WTC11 (cell line): ENCODE data around the gene PDE12. TPM values are rescaled to one million over a fixed set of nuclear protein-coding genes. Genes with fewer than 3 reads are reported as not detected.

Source experiments
- ATAC-seq: fragments of 200-7000 bp; cut with Tn5 transposase; 2 replicates; pipeline ENCODE4 v1.10.0; 2021; ENCODE audit warnings: mild to moderate bottlenecking, moderate library complexity
- CTCF ChIA-PET: fragments of 300-600 bp; sonication (Branson Sonifier 250); formaldehyde crosslinking; loops from one replicate; lab custom pipeline; 2021; ENCODE audit warnings: antibody characterized with exemption; lab: Charles Lee
- POLR2A ChIA-PET: fragments of 350-600 bp; sonication (Branson Sonifier 250); formaldehyde crosslinking; loops from one replicate; lab custom pipeline; 2021; ENCODE audit warnings: antibody characterized with exemption; lab: Charles Lee
- DNase-seq: peaks from one replicate; pipeline ENCODE4 v3.0.0; 2021; ENCODE audit warnings: low spot score
- H3K27ac Mint-ChIP-seq: 2 replicates; pipeline ENCODE4 v1.8.0; 2021; ENCODE audit warnings: mixed read lengths
- H3K27me3 Mint-ChIP-seq: 2 replicates; pipeline ENCODE4 v1.8.0; 2021; ENCODE audit warnings: low read depth, mild to moderate bottlenecking, moderate library complexity, mixed read lengths
- H3K36me3 Mint-ChIP-seq: 2 replicates; pipeline ENCODE4 v1.8.0; 2021; ENCODE audit warnings: mixed read lengths
- H3K4me1 Mint-ChIP-seq: 2 replicates; pipeline ENCODE4 v1.8.0; 2022; ENCODE audit warnings: mixed read lengths
- H3K4me3 Mint-ChIP-seq: 2 replicates; pipeline ENCODE4 v1.8.0; 2021; ENCODE audit warnings: mild to moderate bottlenecking, moderate library complexity, mixed read lengths
- H3K9me3 Mint-ChIP-seq: 2 replicates; pipeline ENCODE4 v1.8.0; 2021; ENCODE audit warnings: mixed read lengths
- FOXK1 ChIP-seq: sonication (generic); formaldehyde crosslinking; IDR thresholded peaks from 2 replicates; pipeline ENCODE4 v1.8.0; 2022; ENCODE audit warnings: mild to moderate bottlenecking, moderate library complexity, missing genetic modification reagents
- HMGA2 ChIP-seq: fragments of 250-450 bp; sonication (Bioruptor Pico); IDR thresholded peaks from 2 replicates; pipeline ENCODE4 v1.4.0; 2021; ENCODE audit warnings: mild to moderate bottlenecking, moderate library complexity
- JAZF1 ChIP-seq: fragments of 250-450 bp; sonication (Bioruptor Pico); IDR thresholded peaks from 2 replicates; pipeline ENCODE4 v1.9.0; 2021; ENCODE audit warnings: moderate library complexity, mild to moderate bottlenecking, inconsistent platforms
- JUN ChIP-seq: sonication (generic); formaldehyde crosslinking; IDR thresholded peaks from 2 replicates; pipeline ENCODE4 v1.8.0; 2023; ENCODE audit warnings: mild to moderate bottlenecking, missing genetic modification reagents
- KAT7 ChIP-seq: sonication (generic); formaldehyde crosslinking; IDR thresholded peaks from 2 replicates; pipeline ENCODE4 v1.8.1; 2023; ENCODE audit warnings: missing genetic modification reagents, mild to moderate bottlenecking, borderline replicate concordance
- MYBL2 ChIP-seq: sonication (generic); formaldehyde crosslinking; IDR thresholded peaks from 2 replicates; pipeline ENCODE4 v1.8.1; 2023; ENCODE audit warnings: mild to moderate bottlenecking, moderate library complexity, missing genetic modification reagents
- NFATC4 ChIP-seq: fragments of 250-450 bp; sonication (Bioruptor Pico); IDR thresholded peaks from 2 replicates; pipeline ENCODE4 v1.9.0; 2021; ENCODE audit warnings: mild to moderate bottlenecking
- SMAD3 ChIP-seq: sonication (generic); formaldehyde crosslinking; IDR thresholded peaks from 2 replicates; pipeline ENCODE4 v1.8.0; 2022; ENCODE audit warnings: missing genetic modification reagents, mild to moderate bottlenecking, borderline replicate concordance
- SOX15 ChIP-seq: fragments of 250-450 bp; sonication (Bioruptor Pico); IDR thresholded peaks from 2 replicates; pipeline ENCODE4 v1.9.0; 2021; ENCODE audit warnings: mild to moderate bottlenecking
- TCF7 ChIP-seq: sonication (generic); formaldehyde crosslinking; IDR thresholded peaks from 2 replicates; pipeline ENCODE4 v1.8.0; 2022; ENCODE audit warnings: mild to moderate bottlenecking, low read depth, missing genetic modification reagents, moderate library complexity
- TP53 ChIP-seq: sonication (generic); formaldehyde crosslinking; IDR thresholded peaks from 2 replicates; pipeline ENCODE4 v1.8.1; 2023; ENCODE audit warnings: mild to moderate bottlenecking, missing genetic modification reagents
- ZNF138 ChIP-seq: sonication (generic); formaldehyde crosslinking; conservative IDR thresholded peaks from 2 replicates; pipeline ENCODE4 v1.8.1; 2022; ENCODE audit warnings: mild to moderate bottlenecking, moderate library complexity, missing genetic modification reagents
- ZNF219 ChIP-seq: sonication (generic); formaldehyde crosslinking; IDR thresholded peaks from 2 replicates; pipeline ENCODE4 v1.8.0; 2023; ENCODE audit warnings: missing genetic modification reagents, mild to moderate bottlenecking, borderline replicate concordance
- ZNF232 ChIP-seq: sonication (generic); formaldehyde crosslinking; IDR thresholded peaks from 2 replicates; pipeline ENCODE4 v1.8.0; 2022; ENCODE audit warnings: mild to moderate bottlenecking, missing genetic modification reagents
- ZNF263 ChIP-seq: sonication (generic); formaldehyde crosslinking; IDR thresholded peaks from 2 replicates; pipeline ENCODE4 v1.8.1; 2022; ENCODE audit warnings: low read depth, mild to moderate bottlenecking, moderate library complexity, missing genetic modification reagents
- ZNF416 ChIP-seq: fragments of 250-450 bp; sonication (Bioruptor Pico); IDR thresholded peaks from 2 replicates; pipeline ENCODE4 v1.9.0; 2021; ENCODE audit warnings: mild to moderate bottlenecking, inconsistent platforms
- ZNF423 ChIP-seq: fragments of 250-450 bp; sonication (Bioruptor Pico); IDR thresholded peaks from 2 replicates; pipeline ENCODE4 v2.1.2; 2022; ENCODE audit warnings: mild to moderate bottlenecking, moderate library complexity
- total RNA-seq: library from RNA; stranded (reverse); gene quantifications from 3 replicates; pipeline ENCODE4 v1.2.3, GENCODE V29; 2021
- TF ChIP-seq, protein P1 (sequence below): sonication (generic); formaldehyde crosslinking; IDR thresholded peaks from 2 replicates; pipeline ENCODE4 v1.8.1; 2022; ENCODE audit warnings: missing genetic modification reagents, borderline replicate concordance
- TF ChIP-seq, protein P2 (sequence below): sonication (generic); formaldehyde crosslinking; IDR thresholded peaks from 2 replicates; pipeline ENCODE4 v1.8.1; 2023; ENCODE audit warnings: mild to moderate bottlenecking, missing genetic modification reagents, moderate library complexity
- TF ChIP-seq, protein P3 (sequence below): sonication (generic); formaldehyde crosslinking; IDR thresholded peaks from 2 replicates; pipeline ENCODE4 v1.8.1; 2023; ENCODE audit warnings: mild to moderate bottlenecking, missing genetic modification reagents, borderline replicate concordance
- TF ChIP-seq, protein P4 (sequence below): sonication (generic); formaldehyde crosslinking; conservative IDR thresholded peaks from 2 replicates; pipeline ENCODE4 v1.8.1; 2022; ENCODE audit warnings: mild to moderate bottlenecking, missing genetic modification reagents
- TF ChIP-seq, protein P5 (sequence below): sonication (generic); formaldehyde crosslinking; IDR thresholded peaks from 2 replicates; pipeline ENCODE4 v1.8.0; 2023; ENCODE audit warnings: mild to moderate bottlenecking, missing genetic modification reagents
- TF ChIP-seq, protein P6 (sequence below): sonication (generic); formaldehyde crosslinking; IDR thresholded peaks from 2 replicates; pipeline ENCODE4 v1.8.1; 2023; ENCODE audit warnings: mild to moderate bottlenecking, missing genetic modification reagents
- TF ChIP-seq, protein P7 (sequence below): sonication (generic); formaldehyde crosslinking; IDR thresholded peaks from 2 replicates; pipeline ENCODE4 v1.8.1; 2023; ENCODE audit warnings: mild to moderate bottlenecking, moderate library complexity, missing genetic modification reagents
- TF ChIP-seq, protein P8 (sequence below): sonication (generic); formaldehyde crosslinking; IDR thresholded peaks from 2 replicates; pipeline ENCODE4 v1.8.0; 2022; ENCODE audit warnings: mild to moderate bottlenecking, missing genetic modification reagents

Gene PDE12
- total RNA-seq, 1 experiment from 2014 or later: 16.4 TPM

DNA sequence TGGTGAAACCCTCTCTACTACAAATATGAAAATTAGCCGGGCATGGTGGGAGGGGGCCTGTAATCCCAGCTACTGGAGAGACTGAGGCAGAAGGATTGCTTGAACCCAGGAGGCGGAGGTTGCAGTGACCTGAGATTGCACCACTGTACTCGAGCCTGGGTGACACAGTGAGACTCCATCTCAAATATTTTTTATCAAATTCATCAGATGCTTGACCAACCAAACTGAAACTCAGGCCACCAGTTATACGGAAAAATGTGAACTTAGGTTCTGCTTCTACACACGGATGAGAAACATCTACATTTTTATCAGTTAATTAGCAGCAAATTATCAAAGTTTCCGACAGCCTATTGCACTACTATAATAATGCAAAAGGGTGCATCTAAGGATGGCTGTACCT lies 36.2 kb downstream of the PDE12 start:
- H3K36me3 Mint-ChIP-seq: peaks cover 15% of the 10 kb centered on the region
- ATAC-seq (no peak), DNase-seq (no peak)
- H3K27me3 Mint-ChIP-seq: no peaks in the 10 kb centered on the region
- POLR2A ChIA-PET: no interaction called here
- no peak for TF ChIP-seq ZNF416 (CRISPR knock-in tag)
- TF ChIP-seq, protein P1, sequence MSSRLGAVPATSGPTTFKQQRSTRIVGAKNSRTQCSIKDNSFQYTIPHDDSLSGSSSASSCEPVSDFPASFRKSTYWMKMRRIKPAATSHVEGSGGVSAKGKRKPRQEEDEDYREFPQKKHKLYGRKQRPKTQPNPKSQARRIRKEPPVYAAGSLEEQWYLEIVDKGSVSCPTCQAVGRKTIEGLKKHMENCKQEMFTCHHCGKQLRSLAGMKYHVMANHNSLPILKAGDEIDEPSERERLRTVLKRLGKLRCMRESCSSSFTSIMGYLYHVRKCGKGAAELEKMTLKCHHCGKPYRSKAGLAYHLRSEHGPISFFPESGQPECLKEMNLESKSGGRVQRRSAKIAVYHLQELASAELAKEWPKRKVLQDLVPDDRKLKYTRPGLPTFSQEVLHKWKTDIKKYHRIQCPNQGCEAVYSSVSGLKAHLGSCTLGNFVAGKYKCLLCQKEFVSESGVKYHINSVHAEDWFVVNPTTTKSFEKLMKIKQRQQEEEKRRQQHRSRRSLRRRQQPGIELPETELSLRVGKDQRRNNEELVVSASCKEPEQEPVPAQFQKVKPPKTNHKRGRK (CRISPR knock-in tag): no peak
- no peak for TF ChIP-seq MYBL2 (CRISPR knock-in tag)
- no peak for TF ChIP-seq HMGA2 (CRISPR knock-in tag)
- TF ChIP-seq JUN (CRISPR knock-in tag): no peak
- TF ChIP-seq TCF7 (CRISPR knock-in tag): no peak
- TF ChIP-seq JAZF1: no peak
- no peak for TF ChIP-seq FOXK1
- TF ChIP-seq SOX15 (CRISPR knock-in tag): no peak
- TF ChIP-seq, protein P2, sequence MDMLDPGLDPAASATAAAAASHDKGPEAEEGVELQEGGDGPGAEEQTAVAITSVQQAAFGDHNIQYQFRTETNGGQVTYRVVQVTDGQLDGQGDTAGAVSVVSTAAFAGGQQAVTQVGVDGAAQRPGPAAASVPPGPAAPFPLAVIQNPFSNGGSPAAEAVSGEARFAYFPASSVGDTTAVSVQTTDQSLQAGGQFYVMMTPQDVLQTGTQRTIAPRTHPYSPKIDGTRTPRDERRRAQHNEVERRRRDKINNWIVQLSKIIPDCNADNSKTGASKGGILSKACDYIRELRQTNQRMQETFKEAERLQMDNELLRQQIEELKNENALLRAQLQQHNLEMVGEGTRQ (CRISPR knock-in tag): no peak
- no peak for TF ChIP-seq ZNF423 (CRISPR knock-in tag)
- TF ChIP-seq, protein P3, sequence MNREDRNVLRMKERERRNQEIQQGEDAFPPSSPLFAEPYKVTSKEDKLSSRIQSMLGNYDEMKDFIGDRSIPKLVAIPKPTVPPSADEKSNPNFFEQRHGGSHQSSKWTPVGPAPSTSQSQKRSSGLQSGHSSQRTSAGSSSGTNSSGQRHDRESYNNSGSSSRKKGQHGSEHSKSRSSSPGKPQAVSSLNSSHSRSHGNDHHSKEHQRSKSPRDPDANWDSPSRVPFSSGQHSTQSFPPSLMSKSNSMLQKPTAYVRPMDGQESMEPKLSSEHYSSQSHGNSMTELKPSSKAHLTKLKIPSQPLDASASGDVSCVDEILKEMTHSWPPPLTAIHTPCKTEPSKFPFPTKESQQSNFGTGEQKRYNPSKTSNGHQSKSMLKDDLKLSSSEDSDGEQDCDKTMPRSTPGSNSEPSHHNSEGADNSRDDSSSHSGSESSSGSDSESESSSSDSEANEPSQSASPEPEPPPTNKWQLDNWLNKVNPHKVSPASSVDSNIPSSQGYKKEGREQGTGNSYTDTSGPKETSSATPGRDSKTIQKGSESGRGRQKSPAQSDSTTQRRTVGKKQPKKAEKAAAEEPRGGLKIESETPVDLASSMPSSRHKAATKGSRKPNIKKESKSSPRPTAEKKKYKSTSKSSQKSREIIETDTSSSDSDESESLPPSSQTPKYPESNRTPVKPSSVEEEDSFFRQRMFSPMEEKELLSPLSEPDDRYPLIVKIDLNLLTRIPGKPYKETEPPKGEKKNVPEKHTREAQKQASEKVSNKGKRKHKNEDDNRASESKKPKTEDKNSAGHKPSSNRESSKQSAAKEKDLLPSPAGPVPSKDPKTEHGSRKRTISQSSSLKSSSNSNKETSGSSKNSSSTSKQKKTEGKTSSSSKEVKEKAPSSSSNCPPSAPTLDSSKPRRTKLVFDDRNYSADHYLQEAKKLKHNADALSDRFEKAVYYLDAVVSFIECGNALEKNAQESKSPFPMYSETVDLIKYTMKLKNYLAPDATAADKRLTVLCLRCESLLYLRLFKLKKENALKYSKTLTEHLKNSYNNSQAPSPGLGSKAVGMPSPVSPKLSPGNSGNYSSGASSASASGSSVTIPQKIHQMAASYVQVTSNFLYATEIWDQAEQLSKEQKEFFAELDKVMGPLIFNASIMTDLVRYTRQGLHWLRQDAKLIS (CRISPR knock-in tag): no peak
- TF ChIP-seq, protein P4, sequence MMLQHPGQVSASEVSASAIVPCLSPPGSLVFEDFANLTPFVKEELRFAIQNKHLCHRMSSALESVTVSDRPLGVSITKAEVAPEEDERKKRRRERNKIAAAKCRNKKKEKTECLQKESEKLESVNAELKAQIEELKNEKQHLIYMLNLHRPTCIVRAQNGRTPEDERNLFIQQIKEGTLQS (CRISPR knock-in tag): no peak
- TF ChIP-seq NFATC4 (CRISPR knock-in tag): no peak
- no peak overlapping the region for H3K4me3 Mint-ChIP-seq
- H3K9me3 Mint-ChIP-seq: no peaks in the 10 kb centered on the region
- H3K27ac Mint-ChIP-seq: peak overlapping the region; percentile 48
- CTCF ChIA-PET: no interaction called here
- peaks cover 14% of the 10 kb centered on the region for H3K4me1 Mint-ChIP-seq

DNA sequence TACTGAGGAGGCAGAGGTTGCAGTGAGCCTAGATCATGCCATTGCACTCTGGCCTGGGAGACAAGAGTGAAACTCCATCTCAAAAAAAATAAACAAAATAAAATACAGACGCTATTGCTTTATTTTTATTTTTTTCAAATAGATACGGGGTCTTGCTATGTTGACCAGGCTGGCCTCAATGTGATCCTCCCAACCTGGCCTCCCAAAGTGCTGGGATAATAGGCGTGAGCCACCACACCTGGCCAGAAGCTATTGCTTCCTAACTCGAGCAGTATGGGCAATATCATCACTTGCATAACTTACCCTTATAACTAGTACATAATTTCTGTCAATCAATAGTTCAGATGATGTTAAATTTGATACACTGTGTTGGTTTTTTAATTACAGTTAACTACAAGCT lies 38.1 kb downstream of the PDE12 start:
- DNase-seq (no peak), ATAC-seq (no peak)
- H3K36me3 Mint-ChIP-seq: peaks cover 15% of the 10 kb centered on the region
- no peaks in the 10 kb centered on the region for H3K9me3 Mint-ChIP-seq
- peak overlapping the region; percentile 99; the same call in 1 of the 2 replicates for H3K4me3 Mint-ChIP-seq
- POLR2A ChIA-PET: no interaction called here
- no peaks in the 10 kb centered on the region for H3K27me3 Mint-ChIP-seq
- CTCF ChIA-PET: no interaction called here
- H3K4me1 Mint-ChIP-seq: peaks cover 23% of the 10 kb centered on the region
- H3K27ac Mint-ChIP-seq: no peak overlapping the region; the same call in 1 of the 2 replicates
- TF ChIP-seq, protein P5, sequence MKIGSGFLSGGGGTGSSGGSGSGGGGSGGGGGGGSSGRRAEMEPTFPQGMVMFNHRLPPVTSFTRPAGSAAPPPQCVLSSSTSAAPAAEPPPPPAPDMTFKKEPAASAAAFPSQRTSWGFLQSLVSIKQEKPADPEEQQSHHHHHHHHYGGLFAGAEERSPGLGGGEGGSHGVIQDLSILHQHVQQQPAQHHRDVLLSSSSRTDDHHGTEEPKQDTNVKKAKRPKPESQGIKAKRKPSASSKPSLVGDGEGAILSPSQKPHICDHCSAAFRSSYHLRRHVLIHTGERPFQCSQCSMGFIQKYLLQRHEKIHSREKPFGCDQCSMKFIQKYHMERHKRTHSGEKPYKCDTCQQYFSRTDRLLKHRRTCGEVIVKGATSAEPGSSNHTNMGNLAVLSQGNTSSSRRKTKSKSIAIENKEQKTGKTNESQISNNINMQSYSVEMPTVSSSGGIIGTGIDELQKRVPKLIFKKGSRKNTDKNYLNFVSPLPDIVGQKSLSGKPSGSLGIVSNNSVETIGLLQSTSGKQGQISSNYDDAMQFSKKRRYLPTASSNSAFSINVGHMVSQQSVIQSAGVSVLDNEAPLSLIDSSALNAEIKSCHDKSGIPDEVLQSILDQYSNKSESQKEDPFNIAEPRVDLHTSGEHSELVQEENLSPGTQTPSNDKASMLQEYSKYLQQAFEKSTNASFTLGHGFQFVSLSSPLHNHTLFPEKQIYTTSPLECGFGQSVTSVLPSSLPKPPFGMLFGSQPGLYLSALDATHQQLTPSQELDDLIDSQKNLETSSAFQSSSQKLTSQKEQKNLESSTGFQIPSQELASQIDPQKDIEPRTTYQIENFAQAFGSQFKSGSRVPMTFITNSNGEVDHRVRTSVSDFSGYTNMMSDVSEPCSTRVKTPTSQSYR: no peak
- TF ChIP-seq, protein P6, sequence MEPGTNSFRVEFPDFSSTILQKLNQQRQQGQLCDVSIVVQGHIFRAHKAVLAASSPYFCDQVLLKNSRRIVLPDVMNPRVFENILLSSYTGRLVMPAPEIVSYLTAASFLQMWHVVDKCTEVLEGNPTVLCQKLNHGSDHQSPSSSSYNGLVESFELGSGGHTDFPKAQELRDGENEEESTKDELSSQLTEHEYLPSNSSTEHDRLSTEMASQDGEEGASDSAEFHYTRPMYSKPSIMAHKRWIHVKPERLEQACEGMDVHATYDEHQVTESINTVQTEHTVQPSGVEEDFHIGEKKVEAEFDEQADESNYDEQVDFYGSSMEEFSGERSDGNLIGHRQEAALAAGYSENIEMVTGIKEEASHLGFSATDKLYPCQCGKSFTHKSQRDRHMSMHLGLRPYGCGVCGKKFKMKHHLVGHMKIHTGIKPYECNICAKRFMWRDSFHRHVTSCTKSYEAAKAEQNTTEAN (CRISPR knock-in tag): no peak
- TF ChIP-seq ZNF416 (CRISPR knock-in tag) (no peak), TP53 (CRISPR knock-in tag) (no peak), KAT7 (no peak), ZNF138 (no peak), ZNF219 (CRISPR knock-in tag) (no peak), ZNF263 (no peak), SMAD3 (no peak), ZNF232 (no peak)
- TF ChIP-seq, protein P7, sequence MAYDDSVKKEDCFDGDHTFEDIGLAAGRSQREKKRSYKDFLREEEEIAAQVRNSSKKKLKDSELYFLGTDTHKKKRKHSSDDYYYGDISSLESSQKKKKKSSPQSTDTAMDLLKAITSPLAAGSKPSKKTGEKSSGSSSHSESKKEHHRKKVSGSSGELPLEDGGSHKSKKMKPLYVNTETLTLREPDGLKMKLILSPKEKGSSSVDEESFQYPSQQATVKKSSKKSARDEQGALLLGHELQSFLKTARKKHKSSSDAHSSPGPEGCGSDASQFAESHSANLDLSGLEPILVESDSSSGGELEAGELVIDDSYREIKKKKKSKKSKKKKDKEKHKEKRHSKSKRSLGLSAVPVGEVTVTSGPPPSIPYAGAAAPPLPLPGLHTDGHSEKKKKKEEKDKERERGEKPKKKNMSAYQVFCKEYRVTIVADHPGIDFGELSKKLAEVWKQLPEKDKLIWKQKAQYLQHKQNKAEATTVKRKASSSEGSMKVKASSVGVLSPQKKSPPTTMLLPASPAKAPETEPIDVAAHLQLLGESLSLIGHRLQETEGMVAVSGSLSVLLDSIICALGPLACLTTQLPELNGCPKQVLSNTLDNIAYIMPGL: no peak
- TF ChIP-seq, protein P8, sequence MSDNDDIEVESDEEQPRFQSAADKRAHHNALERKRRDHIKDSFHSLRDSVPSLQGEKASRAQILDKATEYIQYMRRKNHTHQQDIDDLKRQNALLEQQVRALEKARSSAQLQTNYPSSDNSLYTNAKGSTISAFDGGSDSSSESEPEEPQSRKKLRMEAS: no peak
